LHCN-M2 (cell line): ENCODE measurements around the gene ANK2. TPM values are rescaled to one million over a fixed set of nuclear protein-coding genes. Genes with fewer than 3 reads are reported as not detected.

ENCODE experiments used
- DNase-seq: peaks from one replicate; pipeline ENCODE4 v3.0.0-alpha.2; 2012; ENCODE audit warnings: low read depth
- total RNA-seq: library from RNA; depleted of rRNA; stranded (reverse); fragments of >200 nt; gene quantifications from 2 replicates; pipeline ENCODE4 v1.2.3, GENCODE V29; 2014

The ANK2 gene
- total RNA-seq, 1 experiment from 2014 or later: 19.5 TPM

DNA sequence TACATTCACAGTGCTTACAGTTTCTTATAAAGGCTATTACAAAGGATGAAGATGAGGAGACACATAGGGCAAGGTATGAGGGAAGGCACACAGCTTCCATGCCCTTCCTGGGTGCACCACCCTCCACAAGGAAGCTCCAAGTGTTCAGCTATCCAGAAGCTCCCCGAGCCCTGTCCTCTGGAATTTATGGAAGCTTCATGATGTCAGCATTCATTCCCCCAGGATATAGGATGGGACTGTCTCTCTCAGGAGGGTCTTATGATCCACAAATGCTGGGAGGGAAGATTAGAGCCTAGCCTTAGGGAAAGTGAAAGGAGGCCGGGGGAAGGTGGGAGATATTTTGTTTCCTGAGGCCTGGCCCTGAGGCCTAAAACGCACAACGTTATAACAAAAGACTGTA is 236.0 kb downstream of the ANK2 start:
- no peak for DNase-seq

DNA sequence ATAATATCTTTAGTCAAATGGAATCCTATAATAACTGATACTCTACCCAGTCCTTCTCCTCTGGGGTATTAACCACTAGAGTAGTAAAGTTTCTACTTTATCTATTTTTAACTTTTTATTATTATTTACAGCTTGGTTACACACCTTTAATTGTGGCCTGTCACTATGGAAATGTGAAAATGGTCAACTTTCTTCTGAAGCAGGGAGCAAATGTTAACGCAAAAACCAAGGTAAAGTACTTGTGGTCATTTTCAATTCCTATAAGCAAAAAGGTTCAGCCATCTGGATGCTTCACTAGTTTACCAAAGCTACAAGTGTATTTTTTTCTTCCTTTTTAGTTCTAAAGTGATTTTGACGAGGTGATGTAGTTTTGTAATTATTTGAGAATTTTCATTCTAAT is 238.8 kb downstream of the ANK2 start:
- no peak for DNase-seq

DNA sequence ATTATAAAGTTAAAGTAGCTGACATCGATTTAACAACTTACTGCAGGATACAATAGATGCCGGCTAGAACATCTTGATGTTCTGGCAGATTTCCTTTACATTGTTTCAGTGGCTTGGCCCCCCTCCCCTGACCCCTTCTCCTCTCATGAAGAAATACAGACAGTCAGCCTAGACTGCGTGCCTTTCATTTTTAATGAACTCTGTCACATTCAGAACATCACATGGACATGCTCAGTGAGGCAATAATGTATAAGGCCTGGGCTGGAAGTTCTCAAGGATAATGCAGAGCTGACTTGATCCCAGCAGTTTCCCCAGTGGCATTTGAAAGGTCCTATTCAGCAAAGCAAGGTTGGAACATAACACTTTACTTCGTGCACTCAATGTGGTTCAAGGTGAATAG is 239.2 kb downstream of the ANK2 start:
- DNase-seq: no peak

DNA sequence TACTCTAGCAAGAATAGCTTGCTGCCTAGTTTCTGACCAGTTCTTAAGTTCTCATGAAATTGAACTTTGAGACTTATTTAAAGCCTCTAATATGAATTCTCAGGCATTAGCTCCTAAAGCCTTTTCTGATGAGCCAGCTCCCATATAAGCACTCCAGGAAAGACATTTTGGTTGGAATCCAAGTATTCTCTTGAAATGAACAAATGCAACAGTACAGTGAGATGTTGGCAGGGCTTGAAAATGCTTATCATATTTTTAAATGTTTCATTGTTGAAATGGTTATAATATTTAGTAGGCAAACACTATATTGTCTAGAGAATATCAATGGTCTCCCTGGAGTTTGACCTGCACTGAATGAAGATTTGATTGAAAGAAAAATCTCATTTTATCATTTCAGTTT is 240.3 kb downstream of the ANK2 start:
- no peak for DNase-seq

DNA sequence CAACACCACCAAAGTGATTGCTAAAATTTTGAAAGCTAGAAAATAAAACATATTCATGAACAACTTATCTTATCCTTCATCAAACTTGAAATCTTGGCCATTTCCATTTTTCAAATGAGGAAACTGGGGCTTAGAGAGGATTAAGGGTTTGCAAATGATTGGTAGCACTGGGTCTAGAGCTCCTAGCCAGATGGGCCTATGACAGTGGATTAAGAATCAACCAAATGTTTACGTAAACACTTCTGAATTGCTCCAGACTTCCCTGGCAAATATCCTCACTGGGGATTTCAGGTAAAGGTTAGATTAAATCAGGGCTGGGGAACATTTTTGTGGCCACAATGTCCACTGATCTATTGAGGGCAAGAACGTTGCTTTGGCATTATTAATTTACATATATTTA is 241.2 kb downstream of the ANK2 start:
- DNase-seq: no peak

DNA sequence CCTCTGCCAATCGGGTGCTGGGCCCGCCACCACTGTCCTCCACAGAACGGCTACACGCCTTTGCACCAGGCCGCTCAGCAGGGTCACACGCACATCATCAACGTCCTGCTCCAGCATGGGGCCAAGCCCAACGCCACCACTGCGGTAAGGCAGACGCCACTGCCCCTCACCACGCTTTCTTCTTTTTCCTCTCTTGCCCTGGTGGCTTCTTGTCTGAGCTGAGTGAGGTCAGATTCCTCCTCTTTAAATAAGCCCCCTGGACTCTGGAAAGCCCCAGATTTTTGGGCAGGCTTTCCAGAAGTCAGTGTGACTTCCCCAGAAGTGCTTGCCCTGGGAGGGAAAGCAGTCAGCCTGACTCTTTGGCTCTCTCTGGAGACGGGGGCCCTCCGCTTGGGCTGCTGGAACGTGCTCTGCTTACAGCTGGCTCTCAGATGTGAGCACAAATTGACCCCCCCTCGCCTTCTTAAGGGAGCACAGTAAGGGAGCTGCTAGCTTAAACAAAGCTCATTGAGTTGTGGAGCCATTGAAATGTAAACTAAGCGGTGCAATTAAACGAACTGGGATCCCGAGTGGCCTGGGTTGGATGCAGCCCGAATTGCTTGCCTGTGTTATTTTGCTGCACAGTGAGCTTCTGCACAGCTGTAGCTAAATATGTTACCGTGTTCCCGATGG is 243.1 kb downstream of the ANK2 start:
- DNase-seq: no peak

DNA sequence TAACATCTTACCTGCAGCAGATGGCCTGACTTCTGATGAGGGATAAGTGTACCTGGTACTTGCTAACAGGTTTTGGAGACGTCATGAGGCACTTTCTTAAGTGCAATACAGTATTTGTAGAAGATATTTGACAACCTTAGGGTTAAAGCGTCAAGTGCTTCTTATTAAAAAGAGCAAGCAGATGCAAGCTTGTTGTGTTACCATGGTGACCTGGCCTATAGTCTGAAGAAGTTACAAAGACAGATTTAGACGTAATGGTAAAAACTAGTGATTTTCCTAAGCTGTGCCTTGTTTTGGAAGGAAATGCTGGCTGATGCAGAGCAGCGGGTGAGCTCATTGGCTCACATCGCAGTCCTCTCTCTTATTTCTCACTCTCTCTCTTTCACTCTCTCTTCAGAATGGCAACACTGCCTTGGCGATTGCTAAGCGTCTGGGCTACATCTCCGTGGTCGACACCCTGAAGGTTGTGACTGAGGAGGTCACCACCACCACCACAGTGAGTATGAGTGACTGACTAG is 243.6 kb downstream of the ANK2 start:
- no peak for DNase-seq

DNA sequence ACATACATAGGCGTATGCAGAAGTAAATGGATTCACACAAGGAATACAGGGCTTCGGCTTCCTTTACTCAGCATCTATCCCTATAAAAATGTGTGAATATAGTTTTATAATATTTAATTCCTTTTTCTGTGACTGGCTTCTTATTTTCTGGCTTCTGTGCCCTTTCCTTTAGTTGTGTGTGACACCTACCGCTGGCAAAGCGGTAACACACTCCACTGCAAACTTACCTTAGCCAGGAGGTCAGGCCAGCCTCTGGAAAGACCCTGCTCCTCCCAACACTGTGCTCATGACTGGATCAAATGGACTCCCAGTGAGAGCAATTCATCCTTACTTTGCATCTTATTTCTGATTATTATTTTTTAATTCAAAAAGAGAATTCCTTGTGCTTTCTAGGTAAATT is 244.2 kb downstream of the ANK2 start:
- no peak for DNase-seq

DNA sequence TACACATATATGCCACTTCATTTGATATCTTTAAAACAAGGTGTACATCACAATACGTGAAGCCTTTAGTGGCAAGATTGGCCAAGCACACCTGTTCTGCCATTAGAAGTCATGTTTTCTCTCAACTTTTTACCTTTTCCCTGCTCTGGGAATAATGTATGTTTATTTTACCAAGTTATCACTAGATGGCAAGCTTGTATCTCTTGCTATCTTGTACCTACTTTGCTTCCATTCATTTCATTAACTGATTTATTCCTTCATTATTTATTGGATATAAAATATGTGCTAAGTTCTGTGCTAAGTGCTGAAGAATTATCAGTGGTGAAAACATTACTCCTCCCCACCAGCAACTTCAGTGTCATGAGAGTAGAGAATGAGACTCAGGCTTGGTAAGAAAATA is 245.5 kb downstream of the ANK2 start:
- DNase-seq: no peak

DNA sequence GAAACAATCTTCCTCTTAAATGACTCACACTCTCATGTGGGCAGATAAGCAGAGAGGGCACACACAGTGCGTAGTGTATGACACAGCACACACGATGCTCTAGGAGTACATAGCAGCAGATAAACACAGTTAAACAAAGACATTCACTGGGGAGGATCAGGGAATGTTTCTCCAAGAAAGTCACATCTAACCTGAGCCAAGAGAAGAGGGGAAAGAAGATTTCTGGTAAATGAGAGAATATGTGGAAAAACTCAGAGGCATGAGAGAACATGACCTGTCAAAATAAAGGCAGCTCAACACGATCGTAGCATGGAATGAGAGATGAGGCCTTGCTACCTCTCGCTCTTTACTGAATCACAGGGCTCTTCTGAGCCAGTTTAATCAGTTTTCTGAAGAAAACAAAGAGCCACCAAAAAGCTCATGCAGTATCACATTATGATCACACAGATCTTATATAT is 251.0 kb downstream of the ANK2 start:
- peak; percentile 76 for DNase-seq

DNA sequence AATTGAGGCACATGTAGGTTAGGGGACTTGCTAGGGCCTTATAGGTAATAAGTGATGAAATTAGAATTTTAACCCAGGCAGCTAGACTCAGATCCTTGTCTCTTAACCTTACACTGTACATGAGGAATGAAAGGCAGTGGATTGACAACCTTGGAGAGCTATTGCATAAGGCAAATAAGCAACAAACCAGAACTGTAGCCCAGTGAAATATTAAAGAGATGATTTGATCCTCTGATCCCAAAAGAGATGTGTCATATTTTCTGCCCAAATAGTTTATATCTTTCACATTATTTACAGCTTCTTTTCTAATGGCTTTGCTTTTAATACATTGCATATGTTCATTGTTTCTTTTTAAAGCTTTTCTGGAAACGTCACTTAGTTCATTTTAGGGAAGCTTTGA is 252.6 kb downstream of the ANK2 start:
- no peak for DNase-seq

DNA sequence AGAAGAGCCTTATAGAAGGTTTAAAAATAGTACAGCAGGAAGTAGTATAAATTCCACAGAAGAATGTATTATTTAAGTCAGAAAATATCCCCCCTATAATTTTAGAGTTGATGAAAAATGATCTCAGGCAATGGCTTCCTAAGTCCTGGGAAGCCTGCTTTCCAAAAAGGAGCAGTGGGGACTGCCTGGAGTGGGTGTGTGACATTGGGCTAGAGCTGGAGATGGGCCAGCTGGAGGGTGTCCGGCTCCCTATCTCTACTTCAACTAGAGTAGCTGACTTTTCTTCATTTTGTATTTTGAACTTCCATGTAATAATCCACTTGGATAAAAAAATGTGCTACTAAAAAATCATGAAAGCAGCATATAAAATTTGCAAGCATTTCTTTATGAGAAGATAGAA is 253.9 kb downstream of the ANK2 start:
- no peak for DNase-seq

DNA sequence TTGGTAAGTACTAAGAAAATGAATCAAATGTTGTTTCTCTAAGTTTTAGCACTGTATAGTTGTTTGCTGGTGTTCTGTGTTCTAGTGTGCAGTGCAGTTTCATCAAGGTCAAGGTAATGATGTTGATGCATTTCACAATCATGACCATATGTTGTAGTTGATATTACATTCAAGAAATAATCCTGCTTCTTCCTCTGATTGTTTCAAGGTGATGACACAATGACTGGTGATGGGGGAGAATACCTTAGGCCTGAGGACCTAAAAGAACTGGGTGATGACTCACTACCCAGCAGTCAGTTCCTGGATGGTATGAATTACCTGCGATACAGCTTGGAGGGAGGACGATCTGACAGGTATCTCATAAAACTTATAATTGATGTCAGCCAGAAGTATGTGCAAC is 261.6 kb downstream of the ANK2 start:
- DNase-seq: no peak

DNA sequence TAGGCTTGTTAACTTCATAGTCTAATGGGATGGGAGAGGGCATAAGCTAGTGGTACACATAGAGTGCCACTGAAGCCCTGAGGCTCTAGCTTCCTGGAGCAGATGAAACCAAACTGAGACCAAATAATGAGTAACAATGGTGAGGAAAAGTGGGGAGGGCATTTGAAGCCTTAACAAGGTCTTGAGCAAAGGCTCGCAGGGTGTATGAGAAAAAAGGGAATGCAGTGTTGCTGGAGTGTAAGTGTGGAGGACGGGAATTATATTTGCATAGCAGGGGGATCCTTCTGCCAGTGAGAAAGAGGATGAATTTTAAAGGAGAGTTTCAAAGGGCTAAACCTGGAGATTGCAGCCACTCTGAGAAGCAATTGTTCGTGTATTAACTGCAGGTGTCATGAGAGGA is 263.1 kb downstream of the ANK2 start:
- DNase-seq: no peak

DNA sequence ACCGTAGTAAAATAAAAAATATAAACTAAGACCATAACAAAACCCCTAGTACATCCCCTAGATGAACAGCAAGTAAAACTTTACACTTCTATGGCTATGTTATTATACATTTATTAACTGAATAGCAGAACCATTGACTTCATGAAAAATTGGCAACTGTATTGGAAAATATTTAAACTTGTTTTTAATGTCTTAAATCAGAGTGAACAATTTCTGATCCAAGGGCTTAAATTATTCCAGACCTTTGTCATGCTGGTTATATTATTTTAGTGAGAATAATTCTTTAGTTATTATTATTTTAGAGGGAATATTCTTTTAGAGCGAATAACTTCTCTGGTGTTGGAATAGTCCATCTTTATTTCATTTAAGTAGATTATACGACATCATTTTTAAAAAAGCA is 265.0 kb downstream of the ANK2 start:
- DNase-seq: no peak

DNA sequence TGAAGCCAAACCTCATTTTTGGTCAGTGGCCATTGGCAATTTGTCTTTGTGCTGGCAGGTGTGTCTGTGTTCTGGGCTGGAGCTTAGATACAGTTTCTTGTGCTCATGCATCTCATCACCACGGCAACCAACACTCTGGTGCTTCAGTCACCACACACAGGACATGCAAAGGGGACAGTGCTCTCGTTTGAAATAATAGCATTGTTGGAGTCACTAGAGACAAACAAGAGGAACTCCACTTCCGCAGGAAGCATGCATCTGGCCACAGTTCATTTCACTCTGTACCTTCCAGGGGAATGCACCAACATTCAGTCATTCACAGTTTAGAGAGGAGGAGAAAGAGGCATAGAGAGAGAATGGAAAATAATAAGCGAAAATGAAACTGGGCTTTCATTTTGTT is 267.4 kb downstream of the ANK2 start:
- peak; percentile 35 for DNase-seq

DNA sequence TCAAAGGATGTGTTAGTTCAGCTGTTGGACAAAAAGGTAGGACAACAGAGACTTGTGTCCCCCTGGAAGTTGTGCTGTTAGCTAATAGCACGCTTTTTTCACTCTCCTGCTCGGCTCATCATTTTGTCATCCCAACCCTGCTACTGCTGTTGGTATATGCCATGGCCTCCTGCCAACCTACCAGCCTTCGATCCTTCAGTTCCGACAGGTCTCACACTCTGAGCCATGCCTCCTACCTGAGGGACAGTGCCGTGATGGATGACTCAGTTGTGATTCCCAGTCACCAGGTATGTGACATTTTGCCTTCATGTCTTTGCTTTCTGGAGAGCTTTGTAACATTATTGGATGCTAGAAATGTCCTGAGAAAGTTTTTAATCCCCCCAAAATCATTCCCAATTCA is 268.1 kb downstream of the ANK2 start:
- DNase-seq: no peak

DNA sequence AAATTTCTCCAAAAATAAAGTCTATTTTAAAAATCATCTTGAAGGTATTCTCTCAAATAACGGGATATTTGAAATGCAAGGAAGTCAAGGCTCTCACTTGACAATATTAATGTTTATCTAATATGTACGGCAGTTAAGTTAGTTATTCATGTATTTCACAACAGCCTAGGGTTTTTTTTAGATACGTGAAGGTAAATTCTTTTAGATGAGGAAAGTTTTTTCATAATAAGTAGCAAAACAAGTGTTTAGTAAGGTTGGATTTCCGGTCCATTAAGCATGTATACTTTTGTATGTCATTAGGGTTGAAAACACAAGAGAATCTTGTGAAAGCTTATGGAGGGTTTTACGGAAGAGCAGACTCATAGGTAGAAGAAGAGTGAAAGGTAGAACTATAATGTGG is 273.3 kb downstream of the ANK2 start:
- DNase-seq: no peak

DNA sequence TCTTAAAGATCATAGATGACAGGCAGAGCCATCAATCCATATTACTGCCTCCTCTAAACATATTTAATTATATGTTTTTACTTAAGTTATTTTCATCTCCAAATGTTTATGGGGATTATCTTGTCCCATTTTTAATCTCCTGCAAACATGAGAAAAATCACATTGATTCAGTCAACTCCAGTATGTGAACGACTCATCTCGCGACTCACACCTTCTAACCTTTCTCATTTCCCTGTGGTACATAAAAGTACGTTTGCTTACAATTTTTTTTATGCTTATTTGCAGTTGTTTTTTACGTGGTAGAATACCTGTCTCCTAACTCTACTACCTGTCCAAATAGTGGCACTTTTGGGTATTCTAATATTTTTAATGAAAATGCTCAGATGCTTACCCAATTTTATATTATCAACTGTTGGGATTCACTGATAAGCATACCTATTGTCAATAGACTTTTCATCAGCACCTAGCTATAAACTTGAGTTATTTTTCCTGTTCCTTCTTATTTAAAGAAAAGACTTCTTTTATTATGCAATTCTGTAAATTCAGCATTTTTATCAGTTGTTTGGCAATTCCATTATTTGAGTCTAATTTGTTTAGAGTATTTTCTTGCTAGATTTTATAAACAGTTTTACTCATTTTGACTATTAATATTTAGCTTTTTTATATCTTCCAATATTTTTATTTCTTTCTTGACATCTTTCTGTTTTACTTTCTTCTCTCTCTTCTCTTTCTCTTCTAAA is 276.6 kb downstream of the ANK2 start:
- DNase-seq: peak; percentile 38

DNA sequence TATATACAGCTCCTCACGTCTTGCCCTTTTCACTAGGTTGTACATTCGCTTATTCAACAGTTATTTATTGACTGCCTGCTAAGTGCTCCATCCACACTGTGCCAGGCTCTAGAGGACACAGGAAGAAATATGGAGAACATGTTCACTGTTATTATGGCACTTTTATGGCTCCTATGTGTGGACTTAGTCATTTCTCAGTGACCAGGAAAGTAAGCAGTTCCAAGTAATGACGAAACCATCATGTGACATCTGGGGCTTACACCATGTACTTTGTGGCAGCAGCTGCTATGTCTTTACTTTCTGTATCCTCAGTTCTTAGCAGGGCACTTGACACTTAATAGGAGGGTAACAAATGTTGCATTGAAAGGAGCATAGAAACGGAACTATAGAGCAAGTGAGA is 278.0 kb downstream of the ANK2 start:
- peak; percentile 92 for DNase-seq

DNA sequence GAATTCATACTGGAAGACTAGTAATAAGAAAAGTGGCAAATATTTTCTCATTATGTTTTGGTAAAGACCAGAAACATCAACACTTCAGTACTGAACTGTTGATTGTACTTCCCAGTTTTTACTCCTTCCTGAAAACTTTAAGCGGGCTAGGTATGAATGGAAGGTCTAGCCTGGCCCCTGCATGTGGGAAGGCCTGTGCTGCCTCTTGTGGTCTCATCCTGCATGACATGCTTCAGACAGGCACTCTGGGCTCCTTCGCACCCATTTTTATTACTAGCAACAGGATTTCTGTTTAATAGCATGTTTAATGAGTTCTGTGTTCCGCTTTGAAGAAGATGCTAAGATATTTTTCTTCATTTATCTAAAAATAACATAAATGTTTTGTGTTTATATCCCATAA is 279.1 kb downstream of the ANK2 start:
- no peak for DNase-seq

DNA sequence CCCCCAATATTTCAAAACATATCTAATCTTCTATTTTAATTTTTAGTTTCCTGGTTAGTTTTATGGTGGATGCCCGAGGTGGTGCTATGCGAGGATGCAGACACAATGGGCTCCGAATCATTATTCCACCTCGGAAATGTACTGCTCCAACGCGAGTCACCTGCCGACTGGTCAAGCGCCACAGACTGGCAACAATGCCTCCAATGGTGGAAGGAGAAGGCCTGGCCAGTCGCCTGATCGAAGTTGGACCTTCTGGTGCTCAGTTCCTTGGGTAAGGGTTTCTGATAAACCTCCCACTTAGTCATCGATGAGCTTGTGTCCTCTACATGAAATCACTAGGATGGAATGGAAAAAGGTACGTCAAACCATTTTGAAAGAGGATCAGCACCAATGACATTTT is 280.7 kb downstream of the ANK2 start:
- DNase-seq: no peak

DNA sequence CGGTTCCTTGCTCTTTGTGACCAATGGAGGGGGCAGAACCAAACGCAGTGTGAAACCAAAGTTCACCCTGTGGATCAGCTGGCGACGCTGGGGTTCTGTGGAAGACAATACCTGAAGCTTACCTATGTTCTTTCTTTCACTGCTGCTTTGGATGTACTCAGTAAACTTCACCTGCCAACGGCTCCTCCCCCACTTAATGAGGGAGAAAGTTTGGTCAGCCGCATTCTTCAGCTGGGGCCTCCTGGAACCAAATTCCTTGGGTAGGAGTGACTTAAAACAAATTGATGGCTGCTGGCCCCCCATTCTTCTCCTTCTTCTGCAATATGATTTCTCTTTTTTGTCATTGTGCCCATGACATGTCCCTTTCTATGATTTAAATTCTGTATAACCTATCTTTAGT is 282.4 kb downstream of the ANK2 start:
- no peak for DNase-seq
